Stomach (tissue), 9 donors: ENCODE data around the gene DUSP7. TPM values are rescaled to one million over a fixed set of nuclear protein-coding genes. Genes with fewer than 3 reads are reported as not detected.

ENCODE experiments used
- DNase-seq, 2 donors: peaks; one replicate each; pipeline versions ENCODE4 v3.0.0 to v3.0.0-alpha.2; 2013 to 2019
- H3K27ac ChIP-seq, 5 donors: fragments of 200-600 bp in 4 of 5; sonication (generic) in 4 of 5; one replicate each; pipeline ENCODE4 v1.5.1; 2013 to 2019; ENCODE audit warnings: mild to moderate bottlenecking in 1 of 5, moderate library complexity in 1 of 5
- H3K27me3 ChIP-seq, 3 donors: fragments of 200-600 bp; sonication (generic); one replicate each; pipeline ENCODE4 v1.5.1; 2017 to 2019; ENCODE audit warnings: mixed run types in 1 of 3
- H3K36me3 ChIP-seq, 4 donors: fragments of 200-600 bp; sonication (generic); 1 replicate in 3 of 4; 2 replicates in 1 of 4; pipeline ENCODE4 v1.5.1; 2016 to 2019
- H3K4me1 ChIP-seq, 4 donors: fragments of 200-600 bp; sonication (generic); one replicate each; pipeline ENCODE4 v1.5.1; 2016 to 2019
- H3K4me3 ChIP-seq, 4 donors: fragments of 200-600 bp; sonication (generic) in 3 of 4; one replicate each; pipeline ENCODE4 v1.5.1; 2016 to 2019; ENCODE audit warnings: mild to moderate bottlenecking in 1 of 4
- H3K9me3 ChIP-seq, 4 donors: fragments of 200-600 bp; sonication (generic); one replicate each; pipeline ENCODE4 v1.5.1; 2016 to 2019
- EP300 ChIP-seq: sonication (generic); formaldehyde crosslinking; IDR thresholded peaks from one replicate; pipeline ENCODE4 v1.6.1; 2017; ENCODE audit warnings: antibody characterized with exemption
- POLR2A ChIP-seq, 4 donors: fragments of 450-650 bp; IDR thresholded peaks; one replicate each; pipeline ENCODE4 v1.6.1; 2016; ENCODE audit warnings: antibody characterized with exemption in 4 of 4, control low read depth in 2 of 4, mild to moderate bottlenecking in 1 of 4, moderate library complexity in 1 of 4
- POLR2AphosphoS5 ChIP-seq, 3 donors: sonication (generic); formaldehyde crosslinking; IDR thresholded peaks; one replicate each; pipeline ENCODE4 v1.6.1; 2016; ENCODE audit warnings: antibody characterized with exemption in 3 of 3
- WGBS, 5 donors: extraction: QIAGEN DNeasy Blood & Tissue Kit in 3 of 5; methylation state at CpG; one replicate each; pipeline versions ENCODE4 v1.1.5 to v1.1.7; 2013 to 2018; 5-methylcytosine and 5-hydroxymethylcytosine counted together
- intact Hi-C: fragments of 100-400 bp; cut with DNase I; formaldehyde crosslinking; loops from one replicate; pipeline ENCODE4 v1.15.1; 2023; ENCODE audit warnings: low total_unique reads
- polyA plus RNA-seq, 3 donors: library from polyadenylated mRNA; stranded (reverse); fragments of 200-250 nt; gene quantifications; one replicate each; pipeline ENCODE4 v1.2.3, GENCODE V29; 2013
- total RNA-seq, 5 donors: library from RNA; depleted of rRNA; stranded (reverse); fragments of >200 nt; gene quantifications; one replicate each; pipeline versions ENCODE4 v1.1.0 to v1.2.3, GENCODE V29; 2014 to 2016
- TF ChIP-seq, protein P1 (sequence below), 7 experiments: fragments of 450-650 bp in 4 of 7; fragments of 200-600 bp in 3 of 7; sonication (generic) in 3 of 7; IDR thresholded peaks; one replicate each; pipeline ENCODE4 v1.5.1; 2016 to 2019; ENCODE audit warnings: antibody characterized with exemption in 7 of 7, control low read depth in 2 of 7, mild to moderate bottlenecking in 1 of 7
- donor health status: healthy with polysubstance abuse.
- donor health status: Bipolar disorder and iron deficiency.
- donor health status: healthy.

DUSP7 gene
- total and polyA plus RNA-seq, 8 donors = 0.58 to 23.7 (median 5.0) TPM

DNA sequence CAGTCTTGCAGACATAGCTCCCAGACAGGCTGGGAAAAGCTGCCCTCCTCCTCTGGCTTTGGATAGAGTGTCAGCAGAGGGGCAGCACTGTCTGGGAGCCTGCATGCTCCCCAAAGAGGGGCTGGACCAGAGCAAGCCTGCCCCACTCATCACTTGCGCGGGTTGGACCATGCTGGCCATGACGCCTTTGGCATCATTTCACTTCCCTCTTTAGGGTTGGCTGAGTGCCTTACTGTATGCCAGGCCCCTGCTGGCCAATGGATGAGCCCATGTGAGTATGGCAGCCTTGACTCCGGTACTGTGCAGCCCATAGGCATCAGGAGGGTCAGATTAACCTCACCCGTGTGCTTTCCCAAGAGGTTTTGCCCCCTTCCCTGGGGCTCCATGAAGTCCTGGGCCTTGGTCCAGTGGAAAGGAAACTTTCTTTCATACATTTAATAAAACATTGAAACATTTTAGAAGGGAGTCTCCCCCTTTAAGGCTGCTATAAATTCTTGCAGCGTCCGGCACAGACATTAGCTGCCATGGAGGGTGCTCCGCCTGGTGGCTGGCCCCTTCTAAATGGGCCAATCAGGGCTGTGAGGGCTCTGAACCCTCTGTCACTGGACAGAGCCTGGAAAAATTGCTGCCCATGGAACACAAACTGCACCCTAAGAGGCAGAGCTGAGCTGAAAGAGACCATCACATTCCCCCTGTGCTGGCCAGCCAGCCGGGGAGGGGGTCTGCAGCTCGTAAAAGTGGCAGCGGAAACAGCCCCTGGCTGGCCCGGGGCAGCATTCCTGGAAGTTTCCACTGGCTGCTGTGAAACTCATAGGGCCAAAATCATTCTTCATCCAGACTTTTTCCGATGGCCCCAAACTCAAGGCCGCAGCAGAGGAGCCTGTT is 20.8 kb upstream of the DUSP7 start:
- no peak for TF ChIP-seq POLR2AphosphoS5 (IDR thresholded peaks at IDR 0.05)
- no peak for TF ChIP-seq POLR2A (IDR thresholded peaks at IDR 0.05)

DNA sequence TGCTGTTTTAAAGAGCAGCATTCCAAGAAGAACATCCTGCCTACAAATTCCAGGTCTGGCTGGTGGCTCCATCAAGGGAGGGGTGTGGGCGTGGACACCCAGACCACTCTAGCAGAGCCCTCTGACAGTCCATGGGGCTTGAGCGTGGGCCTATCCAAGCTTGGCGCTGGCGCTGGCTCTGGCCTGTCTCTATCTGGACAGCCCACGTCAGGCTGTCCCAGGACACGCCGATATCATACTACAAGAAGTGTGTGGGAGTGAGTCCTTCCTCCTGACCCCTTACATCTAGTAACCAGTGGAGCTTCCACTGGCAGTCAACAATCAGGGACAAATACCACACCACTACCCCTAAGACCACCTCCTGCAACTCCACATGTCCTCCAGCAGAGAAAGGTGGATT is 17.1 kb upstream of the DUSP7 start:
- Histone ChIP-seq H3K9me3 (no peaks in the 10 kb centered on the region), H3K4me1 (peaks cover 0 to 28% (median 9%) of the 10 kb centered on the region in 4 donors), H3K27me3 (no peaks in the 10 kb centered on the region), H3K36me3 (no peaks in the 10 kb centered on the region), H3K27ac (no peak overlapping the region), H3K4me3 (no peak overlapping the region)
- intact Hi-C loops = no loop called here
- DNase-seq = no peak
- TF ChIP-seq POLR2A (IDR thresholded peaks at IDR 0.05) (no peak), POLR2AphosphoS5 (IDR thresholded peaks at IDR 0.05) (no peak), EP300 (no peak)
- TF ChIP-seq, protein P1, sequence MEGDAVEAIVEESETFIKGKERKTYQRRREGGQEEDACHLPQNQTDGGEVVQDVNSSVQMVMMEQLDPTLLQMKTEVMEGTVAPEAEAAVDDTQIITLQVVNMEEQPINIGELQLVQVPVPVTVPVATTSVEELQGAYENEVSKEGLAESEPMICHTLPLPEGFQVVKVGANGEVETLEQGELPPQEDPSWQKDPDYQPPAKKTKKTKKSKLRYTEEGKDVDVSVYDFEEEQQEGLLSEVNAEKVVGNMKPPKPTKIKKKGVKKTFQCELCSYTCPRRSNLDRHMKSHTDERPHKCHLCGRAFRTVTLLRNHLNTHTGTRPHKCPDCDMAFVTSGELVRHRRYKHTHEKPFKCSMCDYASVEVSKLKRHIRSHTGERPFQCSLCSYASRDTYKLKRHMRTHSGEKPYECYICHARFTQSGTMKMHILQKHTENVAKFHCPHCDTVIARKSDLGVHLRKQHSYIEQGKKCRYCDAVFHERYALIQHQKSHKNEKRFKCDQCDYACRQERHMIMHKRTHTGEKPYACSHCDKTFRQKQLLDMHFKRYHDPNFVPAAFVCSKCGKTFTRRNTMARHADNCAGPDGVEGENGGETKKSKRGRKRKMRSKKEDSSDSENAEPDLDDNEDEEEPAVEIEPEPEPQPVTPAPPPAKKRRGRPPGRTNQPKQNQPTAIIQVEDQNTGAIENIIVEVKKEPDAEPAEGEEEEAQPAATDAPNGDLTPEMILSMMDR (IDR thresholded peaks at IDR 0.05) = no peak
- WGBS, 5 donors = 90 to 100% (median 95%) methylated on average over 7 of the region's 7 CpGs

More for the DNA sequence above, 20.8 kb upstream of the DUSP7 start:
- Histone ChIP-seq H3K27ac (peak overlapping the region in 1 of 5 donors; percentile 30), H3K4me3 (no peak overlapping the region), H3K27me3 (no peaks in the 10 kb centered on the region), H3K36me3 (no peaks in the 10 kb centered on the region), H3K9me3 (no peaks in the 10 kb centered on the region), H3K4me1 (peaks cover 0 to 16% (median 2%) of the 10 kb centered on the region in 4 donors)
- intact Hi-C loops = no loop called here
- peak in 1 of 2 donors; percentile 78 for DNase-seq
- 73 to 89% (median 84%) methylated on average over 14 of the region's 14 CpGs for whole genome bisulfite sequencing, 5 donors

DNA sequence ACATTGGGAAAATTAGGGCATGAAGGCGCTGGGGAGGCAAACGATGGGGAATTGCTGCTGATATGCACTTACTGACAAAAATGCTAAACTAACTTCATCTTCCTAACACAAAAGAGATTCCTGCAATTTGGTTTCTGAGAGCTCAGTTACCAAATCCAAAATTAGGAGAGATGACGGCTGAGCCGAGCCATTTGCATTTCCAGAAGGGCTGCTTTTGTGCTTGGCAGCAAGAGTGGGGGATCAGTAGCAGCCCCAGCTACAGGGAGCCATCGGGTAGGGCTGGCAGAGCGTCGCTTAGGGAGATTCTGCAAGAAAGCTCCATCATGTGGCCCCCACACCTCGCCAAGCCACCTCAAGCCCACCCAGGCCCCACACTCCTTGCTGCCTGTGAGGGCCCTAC is 16.1 kb upstream of the DUSP7 start:
- Histone ChIP-seq H3K36me3 (no peaks in the 10 kb centered on the region), H3K4me1 (peaks cover 0 to 22% (median 9%) of the 10 kb centered on the region in 4 donors), H3K27ac (no peak overlapping the region), H3K9me3 (no peaks in the 10 kb centered on the region), H3K4me3 (no peak overlapping the region), H3K27me3 (no peaks in the 10 kb centered on the region)
- no peak for DNase-seq
- WGBS, 5 donors = 86 to 95% (median 94%) methylated on average over 8 of the region's 8 CpGs
- TF ChIP-seq EP300 (no peak), POLR2AphosphoS5 (IDR thresholded peaks at IDR 0.05) (no peak), POLR2A (IDR thresholded peaks at IDR 0.05) (no peak)
- TF ChIP-seq, protein P1 (IDR thresholded peaks at IDR 0.05) = no peak
- intact Hi-C loops = no loop called here

DNA sequence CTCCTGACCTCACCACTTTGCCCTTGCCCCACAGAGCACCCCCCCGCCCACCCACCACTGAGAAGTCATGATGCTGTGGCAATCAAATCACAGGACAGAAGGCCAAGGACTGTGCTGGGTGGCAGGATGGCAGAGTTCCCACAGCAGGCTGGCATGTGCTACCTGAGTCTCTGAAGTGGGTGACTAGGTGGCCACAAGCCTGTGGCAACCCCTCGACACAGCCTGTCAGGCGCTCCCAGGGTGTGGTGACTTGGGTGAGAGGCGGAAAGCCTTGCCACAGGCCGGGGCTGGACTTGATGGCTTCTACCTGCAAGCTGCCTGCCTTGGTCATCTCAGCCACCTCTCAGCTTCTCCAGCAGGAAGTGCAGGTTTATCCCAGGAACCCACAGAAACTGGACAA is 15.6 kb upstream of the DUSP7 start:
- TF ChIP-seq EP300 (no peak), POLR2A (IDR thresholded peaks at IDR 0.05) (no peak), POLR2AphosphoS5 (IDR thresholded peaks at IDR 0.05) (no peak)
- TF ChIP-seq, protein P1 (IDR thresholded peaks at IDR 0.05) = no peak
- no peak overlapping the region for H3K27ac ChIP-seq
- H3K27me3 ChIP-seq = no peaks in the 10 kb centered on the region
- H3K36me3 ChIP-seq = no peaks in the 10 kb centered on the region
- intact Hi-C loops = no loop called here
- no peaks in the 10 kb centered on the region for H3K9me3 ChIP-seq
- H3K4me3 ChIP-seq = no peak overlapping the region
- WGBS, 5 donors = 88 to 96% (median 92%) methylated on average over 4 to 5 of the region's 5 CpGs
- no peak for DNase-seq
- peaks cover 0 to 17% (median 9%) of the 10 kb centered on the region in 4 donors for H3K4me1 ChIP-seq
